ENCODE data around the gene IVL.

Gene IVL

DNA sequence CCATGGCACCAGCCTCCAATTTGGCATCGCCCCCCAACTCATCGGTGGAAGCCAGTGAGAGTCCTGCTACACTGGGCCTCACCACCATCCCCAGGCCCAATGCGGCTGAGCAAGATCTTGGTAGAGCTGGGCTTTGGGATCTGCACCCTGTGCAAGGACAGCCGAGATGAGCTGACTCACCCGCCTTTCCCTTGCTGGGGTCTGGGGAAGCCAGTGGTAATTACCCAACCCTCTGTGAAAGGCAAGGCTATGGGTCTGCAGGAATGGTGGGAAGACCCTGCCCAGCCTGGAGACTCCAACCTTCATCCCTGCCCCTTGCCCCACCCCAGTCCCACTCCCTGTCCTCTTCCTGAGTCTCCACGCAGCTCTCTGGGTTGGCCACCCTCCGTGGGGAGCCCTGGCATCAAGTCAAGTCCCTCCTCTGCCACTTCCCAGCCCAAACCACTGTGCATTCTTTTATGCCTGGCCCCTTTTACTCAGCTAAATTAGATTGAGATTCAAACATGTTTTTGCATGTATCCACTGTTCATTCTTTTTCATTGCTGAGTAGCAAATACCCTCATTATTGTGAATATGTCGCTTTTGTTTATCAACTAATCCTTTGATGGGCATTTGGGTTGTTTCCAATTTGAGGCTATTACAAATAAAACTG, 21.5 kb upstream of the IVL start:
- DNase-seq (ENCODE audit: low read depth in 4 of 4, low spot score in 1 of 4): no peak

DNA sequence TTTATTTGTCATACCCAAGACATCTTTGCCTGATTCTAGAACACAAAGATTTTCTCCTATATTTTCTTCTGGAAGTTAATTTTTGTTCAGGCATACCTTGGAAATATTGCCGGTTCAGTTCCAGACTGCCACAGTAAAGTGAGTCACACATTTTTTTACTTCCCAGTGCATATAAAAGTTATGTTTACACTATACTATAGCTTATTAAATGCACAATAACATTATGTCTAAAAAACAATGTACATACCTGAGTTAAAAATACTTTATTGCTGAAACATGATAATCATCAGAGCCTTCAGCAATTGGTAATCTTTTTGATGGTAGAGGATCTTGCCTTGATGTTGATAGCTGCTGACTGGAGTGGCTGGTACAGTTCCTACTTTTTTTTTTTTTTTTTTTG, 20.2 kb upstream of the IVL start:
- DNase-seq (ENCODE audit: low read depth in 4 of 4, low spot score in 1 of 4): no peak

DNA sequence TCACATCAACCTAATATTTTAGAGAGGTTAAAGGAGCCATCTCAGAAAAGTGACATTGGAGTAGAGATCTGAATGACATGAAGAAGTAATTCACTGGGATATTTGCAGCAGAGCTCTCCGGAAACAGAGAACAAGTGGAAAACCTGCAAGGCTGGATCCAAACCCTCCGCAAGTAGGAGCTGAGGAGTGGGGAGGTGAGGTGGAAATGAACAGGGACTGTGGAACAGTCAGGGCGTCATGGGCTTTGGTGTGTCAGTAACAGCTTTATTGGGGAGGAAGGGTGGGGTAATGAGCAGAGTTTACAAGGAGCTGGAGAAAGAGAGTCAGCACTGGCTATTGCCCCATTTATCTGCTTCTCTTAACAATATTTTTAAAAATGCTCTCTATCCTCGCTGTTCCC, 9.3 kb upstream of the IVL start:
- no peak for DNase-seq (ENCODE audit: low read depth in 4 of 4, low spot score in 1 of 4)

DNA sequence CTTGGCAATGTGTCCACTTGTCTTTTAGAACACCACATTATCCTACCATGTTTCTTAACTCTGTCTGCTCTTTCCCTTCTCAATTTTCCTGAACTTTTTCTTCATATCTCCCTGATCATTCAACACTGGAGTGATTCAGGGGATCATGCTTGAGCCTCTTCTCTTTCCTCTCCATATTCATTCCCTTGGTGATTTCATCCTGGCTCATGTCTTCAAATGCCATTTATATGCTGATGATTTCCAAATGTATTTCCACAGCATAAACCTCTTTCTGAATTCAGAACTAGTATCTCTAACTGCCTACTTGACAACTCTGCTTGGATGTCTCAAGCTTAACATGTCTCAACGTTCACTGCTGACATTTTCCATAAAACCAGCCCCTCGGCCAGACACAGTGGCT, 8.5 kb upstream of the IVL start:
- DNase-seq (ENCODE audit: low read depth in 4 of 4, low spot score in 1 of 4): no peak

DNA sequence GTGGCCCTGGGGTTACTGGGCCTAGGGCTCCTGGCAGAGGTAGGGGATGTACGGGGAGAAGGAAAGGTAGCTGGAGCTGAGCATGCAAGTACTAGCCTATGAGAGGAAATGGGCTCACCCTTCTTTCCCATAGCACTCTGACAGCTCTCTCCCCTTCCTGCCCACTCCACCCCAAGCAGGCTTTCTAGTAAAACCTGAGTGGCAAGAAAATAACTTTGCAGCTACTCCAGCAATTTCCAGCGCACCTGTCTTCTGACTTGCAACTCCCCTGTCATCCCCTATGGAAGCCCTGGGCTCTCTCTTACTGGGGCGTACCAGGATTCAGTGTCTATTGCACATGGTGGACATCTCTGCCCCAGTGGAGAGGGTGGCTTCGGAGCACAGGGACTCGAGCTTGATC, 6.7 kb upstream of the IVL start:
- no peak for DNase-seq (ENCODE audit: low read depth in 4 of 4, low spot score in 1 of 4)

DNA sequence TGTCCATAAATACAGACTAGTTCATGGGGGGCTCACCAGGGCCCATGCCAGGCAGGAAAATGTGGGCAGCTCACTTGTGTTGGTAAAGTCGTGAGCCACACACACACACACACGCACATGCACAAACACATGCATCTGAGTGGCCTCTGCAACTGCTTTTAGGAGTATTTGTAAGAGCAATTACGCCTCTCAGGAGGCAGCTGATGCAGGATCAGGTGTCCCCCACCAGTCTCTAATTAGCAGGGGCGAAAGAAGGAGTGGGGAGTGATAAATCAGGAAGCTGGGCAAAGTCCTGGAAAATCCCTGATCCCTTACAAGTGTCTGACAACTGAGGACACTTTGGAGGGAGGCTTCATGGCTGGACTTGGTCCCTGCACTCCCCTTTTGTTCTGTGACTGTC, 5.7 kb upstream of the IVL start:
- DNase-seq (ENCODE audit: low read depth in 4 of 4, low spot score in 1 of 4): no peak

DNA sequence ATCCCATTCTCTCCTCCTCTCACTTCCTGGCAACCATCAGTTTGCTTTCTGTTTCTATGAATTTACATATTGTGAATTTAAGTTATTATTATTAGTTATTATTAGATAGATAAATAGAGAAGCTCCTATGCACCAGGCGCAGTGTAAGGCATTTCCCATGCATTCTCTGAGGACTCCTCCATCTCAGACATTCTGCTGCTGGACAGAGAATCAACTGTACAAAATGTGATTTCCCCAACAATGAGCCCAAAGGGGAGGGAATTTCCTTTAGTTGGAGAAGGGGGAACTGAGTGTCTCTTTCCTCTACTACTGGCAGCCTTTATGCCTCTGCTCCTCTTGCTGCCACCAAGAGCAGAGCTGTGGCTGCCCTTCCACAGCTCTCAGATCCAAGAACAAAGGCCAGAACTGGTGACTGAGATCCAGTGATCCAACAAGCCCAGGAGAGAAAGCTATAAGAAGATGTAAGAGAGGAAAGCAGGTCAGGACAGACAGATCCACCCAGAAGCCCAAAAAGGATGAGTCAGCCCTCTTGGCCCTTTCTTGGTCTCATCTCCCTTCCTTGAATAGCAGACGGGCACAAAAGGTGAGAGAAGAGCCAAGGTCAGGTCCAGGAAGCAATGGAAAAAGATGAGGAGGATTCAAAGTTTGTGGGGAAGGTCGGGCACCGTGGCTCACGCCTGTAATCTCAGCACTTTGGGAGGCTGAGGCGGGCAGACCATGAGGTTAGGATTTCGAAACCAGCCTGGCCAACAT, 3.5 kb upstream of the IVL start:
- no peak for DNase-seq (ENCODE audit: low read depth in 4 of 4, low spot score in 1 of 4)

DNA sequence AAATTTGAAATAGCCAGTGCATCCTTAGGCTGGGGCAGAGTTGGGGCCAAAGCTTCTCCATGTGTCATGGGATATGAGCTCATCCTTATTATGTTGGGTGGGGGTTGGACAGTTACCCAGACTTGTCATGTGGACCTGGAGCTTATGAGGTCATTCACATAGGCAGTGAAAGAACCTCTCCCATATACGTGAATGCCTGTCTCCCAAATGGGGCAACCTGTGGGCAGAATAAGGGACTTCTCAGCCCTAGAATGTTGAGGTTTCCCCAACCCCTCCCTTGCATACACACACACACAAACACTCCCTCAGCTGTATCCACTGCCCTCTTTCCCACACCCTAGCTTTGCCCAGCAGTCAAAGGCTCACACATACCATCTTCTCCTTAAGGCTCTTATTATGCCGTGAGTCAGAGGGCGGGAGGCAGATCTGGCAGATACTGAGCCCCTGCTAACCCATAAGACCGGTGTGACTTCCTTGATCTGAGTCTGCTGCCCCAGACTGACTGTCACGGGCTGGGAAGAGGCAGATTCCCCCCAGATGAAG, 2.3 kb upstream of the IVL start:
- DNase-seq (ENCODE audit: low read depth in 4 of 4, low spot score in 1 of 4): no peak

DNA sequence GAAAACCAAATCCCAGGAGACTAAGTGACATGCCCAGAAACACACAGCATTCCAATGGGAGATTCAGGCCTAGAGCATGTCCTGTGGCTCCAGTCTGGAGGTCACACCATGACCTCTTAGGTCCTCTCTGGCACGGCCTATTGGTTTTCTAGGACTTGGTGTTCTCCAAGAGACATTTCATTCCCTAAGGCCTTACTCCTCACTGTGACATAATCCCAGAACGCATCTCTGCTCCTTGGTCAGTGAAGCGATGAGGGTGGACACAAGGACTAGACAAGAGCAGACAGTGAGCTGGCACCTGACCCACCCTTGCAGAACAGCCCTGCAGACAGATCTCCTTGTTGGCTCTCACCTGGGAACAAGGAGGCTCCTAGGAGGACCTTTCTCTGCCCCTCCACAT, 860 bp downstream of the IVL start:
- DNase-seq (ENCODE audit: low read depth in 4 of 4, low spot score in 1 of 4): no peak

DNA sequence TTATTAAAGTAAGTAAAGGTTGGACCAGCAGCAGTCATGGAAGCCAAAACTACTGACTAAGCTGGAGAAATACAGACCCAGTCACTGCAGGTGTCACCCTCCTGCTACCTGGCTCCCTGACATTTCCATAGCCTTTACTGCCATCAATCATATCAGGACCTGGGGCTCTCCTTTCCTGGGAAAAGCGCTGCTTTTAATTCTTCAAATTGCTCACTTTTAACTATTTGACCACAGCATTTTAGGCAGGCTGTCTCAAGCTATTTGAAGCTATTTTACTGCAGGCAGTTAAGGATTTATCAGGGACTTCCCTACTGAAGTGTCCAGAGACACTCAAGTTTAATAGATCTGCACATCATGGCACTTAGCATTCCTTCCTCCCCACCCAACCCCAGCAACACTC, 4.1 kb downstream of the IVL start:
- no peak for DNase-seq (ENCODE audit: low read depth in 4 of 4, low spot score in 1 of 4)

DNA sequence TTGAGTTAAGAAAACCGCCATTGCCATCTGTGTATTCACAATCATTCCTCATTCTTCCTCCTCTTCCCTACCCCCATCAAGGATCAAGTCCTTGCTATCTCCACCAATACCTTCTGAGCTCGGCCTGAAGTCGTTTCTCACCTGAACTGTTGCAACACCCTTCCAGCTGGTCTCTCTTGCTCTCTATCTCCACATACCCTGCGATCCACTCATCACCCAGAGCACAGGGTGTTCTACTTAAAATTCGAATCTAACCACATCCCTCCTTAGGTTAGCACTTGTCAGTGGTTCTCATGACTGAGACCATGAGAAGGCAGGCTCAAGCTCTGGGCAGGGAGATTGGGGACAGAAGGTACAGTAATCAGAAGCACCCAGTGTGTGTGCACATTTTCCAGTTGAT, 4.6 kb downstream of the IVL start:
- DNase-seq (ENCODE audit: low read depth in 4 of 4, low spot score in 1 of 4): no peak

DNA sequence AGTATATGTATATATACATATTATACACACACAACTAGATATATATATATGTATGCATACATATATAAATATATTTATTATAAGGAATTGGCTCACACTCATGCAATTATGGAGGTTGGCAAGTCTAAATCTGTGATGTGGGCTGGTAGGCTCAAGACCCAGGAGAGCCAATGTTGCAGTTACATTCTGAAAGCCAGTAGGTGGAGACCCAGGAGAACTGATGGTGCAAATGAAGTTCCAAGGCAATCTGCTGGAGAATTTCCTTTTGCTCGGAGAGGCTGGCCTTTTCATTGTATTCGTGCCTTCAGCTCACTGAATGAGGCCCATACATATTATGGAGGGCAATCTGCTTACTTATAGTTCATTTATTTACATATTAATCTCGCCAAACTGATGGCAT, 9.4 kb downstream of the IVL start:
- DNase-seq (ENCODE audit: low read depth in 4 of 4, low spot score in 1 of 4): no peak

DNA sequence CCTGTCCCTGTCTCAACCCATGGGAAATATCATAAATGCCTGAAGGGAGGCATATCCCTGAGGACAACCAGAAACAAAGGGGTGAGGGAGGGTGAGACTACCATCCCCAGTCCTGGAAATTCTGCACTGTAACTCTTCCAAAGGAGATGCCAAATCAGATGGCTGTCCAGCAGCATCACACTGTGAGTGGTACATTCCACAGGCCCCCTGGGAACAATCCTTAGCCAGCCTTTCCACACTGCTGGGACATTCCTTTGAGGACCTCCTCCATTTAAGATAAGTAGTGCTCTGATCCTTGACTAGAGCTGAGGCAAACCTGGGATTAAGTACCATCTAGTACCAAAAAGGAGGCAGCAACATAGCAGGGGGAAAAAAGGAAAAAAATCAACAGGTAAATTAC, 10.7 kb downstream of the IVL start:
- DNase-seq (ENCODE audit: low read depth in 4 of 4, low spot score in 1 of 4): no peak

DNA sequence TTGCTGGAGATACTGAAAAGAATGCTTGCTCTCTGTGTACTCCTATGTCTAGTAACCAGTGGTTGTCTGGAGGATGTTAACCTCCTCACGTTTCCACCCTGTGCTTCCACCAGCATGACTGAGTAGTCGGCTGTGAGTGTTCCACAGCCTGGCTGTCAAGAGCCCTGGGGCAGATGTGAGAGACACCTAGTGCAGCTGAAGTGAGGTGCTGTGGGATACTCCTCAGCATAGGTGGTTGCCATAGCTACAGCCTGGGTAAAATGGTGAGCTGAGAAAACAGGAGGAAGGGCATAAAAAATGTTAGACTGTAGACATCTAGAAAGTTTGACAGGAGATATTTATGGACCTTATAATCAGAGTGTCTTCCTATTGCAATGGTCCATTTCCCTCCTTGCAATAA, 15.8 kb downstream of the IVL start:
- DNase-seq (ENCODE audit: low read depth in 4 of 4, low spot score in 1 of 4): no peak

DNA sequence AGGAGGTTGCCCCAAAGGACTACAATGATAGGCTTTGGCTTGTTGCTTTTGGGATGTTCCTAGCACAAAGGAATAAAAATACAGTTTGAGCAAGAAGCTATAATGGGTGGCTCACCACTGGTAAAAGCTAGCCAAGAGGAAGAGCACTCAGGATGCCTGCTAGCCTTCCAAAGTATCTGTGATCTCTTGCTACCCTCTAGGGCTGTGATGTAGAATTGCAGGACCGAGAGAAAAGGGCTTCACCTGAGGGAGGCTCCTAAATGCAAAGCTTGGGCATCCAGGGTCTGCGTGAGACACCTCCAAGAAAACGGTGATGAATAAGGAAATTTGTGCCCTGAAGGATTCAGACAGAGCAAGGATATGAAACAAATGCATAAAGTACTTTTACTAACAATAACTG, 17.7 kb downstream of the IVL start:
- no peak for DNase-seq (ENCODE audit: low read depth in 4 of 4, low spot score in 1 of 4)

DNA sequence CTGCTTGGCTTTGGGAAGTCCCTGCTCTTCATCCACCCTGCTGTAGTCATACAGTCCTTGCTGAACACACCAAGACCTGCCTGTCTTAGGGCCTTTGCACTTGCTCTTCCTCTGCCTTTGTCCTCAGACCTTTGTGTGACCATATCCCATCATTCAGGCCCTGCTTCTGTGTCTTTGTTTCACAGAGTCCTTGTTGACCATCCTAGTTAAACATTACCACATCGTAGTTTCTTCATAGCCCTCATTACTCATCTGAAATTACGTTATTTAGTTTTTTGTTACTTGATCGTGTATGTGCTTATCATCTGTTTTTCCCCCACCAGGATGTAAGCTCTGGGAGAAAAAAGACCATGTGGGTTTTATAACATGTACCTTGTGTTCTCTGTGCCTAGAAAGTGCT, 20.3 kb downstream of the IVL start:
- DNase-seq (ENCODE audit: low read depth in 4 of 4, low spot score in 1 of 4): no peak

DNA sequence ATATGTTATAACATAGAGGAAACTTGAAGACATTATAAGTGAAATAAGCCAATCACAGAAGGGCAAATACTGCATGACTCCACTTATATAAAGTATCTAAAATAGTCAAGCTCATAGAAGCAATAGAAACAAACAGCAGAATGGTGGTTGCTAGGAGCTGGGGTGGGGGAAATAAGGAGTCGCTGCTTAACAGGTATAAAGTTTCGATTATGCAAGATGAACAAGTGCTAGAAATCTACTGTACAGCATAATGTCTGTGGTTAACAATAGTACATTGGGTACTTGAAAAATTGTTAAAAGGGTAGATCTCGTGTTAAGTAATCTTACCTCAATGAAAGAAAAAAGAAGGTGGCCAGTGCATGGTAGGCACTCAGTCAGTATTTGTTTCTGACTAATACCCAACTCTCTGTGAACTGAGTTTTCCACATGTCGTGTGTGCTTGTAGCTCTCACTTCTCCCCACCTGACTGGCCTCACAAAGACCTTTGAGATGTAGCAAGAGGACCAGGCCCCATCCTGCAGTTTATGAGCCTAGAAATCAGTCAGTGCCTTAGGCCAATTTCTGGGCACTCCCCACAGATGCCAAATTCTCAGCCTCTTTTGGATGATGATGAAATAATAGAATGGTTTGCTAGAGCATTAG, 23.9 kb downstream of the IVL start:
- DNase-seq (ENCODE audit: low read depth in 4 of 4, low spot score in 1 of 4): no peak

DNA sequence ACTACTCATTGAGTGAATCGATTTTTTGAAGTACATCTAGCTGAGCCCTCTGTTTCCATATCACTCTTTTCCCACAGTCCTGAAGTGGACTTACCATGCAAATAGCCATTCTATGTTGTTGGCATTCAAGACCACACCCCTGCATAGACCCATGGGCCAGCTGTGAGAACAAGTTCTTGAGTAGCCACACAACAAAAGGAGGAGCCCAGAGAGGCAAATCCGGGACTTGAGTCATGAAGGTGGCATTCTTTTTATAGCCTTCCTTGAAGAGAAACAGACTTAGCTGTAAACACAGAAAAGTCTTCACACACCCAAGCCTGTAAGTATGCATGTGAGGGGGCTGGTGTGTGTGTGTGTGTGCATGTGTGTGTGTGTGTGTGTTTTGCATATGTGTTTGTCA, 24.9 kb downstream of the IVL start:
- DNase-seq (ENCODE audit: low read depth in 4 of 4, low spot score in 1 of 4): no peak

DNA sequence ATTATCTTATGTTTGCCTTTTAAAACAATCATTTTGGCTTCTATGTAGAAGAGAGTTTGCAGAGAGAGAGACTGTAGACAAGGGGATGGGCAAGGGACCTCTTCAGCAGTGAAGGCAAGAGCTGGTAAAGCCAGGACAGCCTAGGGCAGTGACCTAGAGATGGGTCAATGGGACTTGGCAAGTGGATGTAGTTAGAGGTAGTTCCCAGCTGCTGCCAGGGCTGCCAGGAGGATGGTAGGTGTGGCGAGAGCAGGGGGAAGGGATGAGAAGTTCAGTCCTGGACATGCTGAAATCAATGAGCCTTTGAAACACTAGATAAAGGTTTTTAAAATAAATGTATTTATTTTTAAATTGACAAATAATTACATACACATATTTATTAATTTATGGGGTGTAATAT, 32.3 kb downstream of the IVL start:
- no peak for DNase-seq (ENCODE audit: low read depth in 4 of 4, low spot score in 1 of 4)

DNA sequence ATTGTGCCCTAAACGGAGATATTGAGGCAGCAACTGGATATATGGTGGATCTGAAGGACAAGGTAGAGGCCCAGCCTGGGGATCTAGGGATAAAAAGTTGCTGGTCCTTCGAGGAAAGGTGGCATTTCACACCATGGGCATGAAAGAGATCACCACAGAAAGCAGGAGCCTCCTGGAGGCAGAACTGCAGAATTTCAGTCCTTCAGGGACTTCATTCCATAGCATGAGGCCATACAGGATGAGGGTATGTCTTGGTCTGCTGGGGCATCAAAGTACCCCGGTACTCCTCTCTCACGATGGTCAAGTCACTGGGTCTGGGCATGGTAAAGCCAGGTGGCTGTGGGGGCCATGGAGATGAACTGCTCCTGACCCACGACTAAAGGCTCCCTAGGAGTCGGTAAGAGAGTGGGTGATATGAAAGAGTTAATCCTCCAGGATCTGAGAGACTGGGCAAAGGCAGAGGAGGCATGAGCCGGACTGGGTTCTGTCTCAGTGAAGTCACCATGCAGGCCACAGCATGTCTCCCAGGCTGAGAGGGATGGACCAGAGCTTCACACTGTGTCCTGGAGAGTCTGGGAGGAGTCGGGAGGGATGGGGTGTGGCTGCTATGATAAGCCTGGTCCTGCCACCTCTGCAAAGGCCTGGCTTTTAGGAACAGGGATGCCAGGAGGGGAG, 32.8 kb downstream of the IVL start:
- DNase-seq (ENCODE audit: low read depth in 4 of 4, low spot score in 1 of 4): no peak

DNA sequence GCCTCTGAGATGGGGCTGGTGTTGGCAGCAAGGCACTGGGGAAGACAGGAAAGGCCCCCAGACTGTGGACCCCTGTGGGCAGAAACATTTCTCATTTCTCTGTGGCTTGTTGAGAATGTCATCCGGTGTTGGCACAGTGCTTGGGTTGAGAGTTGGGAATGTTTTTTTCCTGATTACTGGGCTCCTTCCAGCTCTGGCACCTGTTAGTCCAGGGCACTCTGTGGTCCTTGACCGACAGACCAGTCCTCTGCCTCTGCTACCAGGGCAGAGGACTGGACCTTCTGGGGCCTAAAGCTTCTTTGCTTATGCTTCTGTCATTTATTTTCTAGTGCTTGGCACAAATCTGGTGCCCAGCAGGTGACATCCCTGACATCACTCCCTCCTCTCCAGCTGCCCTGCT, 33.8 kb downstream of the IVL start:
- DNase-seq (ENCODE audit: low read depth in 4 of 4, low spot score in 1 of 4): no peak

DNA sequence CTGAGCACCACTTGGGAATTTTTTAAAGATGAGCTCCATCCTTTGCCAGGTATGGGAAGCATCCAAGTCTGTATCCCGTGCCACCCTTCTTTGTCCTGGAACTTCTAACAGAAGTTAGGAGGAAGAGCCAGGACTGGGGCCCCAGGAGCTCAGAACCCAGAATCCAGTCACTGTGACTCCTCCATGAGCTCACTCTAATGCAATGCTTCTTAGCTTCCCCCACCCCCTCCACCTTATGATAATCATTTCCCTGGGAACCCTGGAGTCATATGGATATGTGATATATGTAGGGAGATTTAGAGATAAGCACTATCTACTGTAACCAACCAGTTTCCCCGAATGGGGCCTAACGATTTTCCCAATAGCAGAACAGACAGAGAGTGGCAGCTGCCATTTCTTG, 37.9 kb downstream of the IVL start:
- no peak for DNase-seq (ENCODE audit: low read depth in 4 of 4, low spot score in 1 of 4)
